ENCODE results near the gene RAP1GAP2. TPM values are rescaled to one million over a fixed set of nuclear protein-coding genes. Genes with fewer than 3 reads are reported as not detected.

Gene RAP1GAP2
- total RNA-seq, 2 donors from 2014 or later, result 77.3 to 109 TPM

GRCh38 chr17:2949469-2950044 lies 153.3 kb downstream of the RAP1GAP2 start:
- H3K9me3 ChIP-seq (ENCODE audit: control insufficient read depth, low read length, poor library complexity, severe bottlenecking), result no peaks in the 10 kb centered on the region
- Mint-ChIP-seq H3K4me3 (no peak overlapping the region), H3K4me1 (peaks cover 37% of the 10 kb centered on the region), H3K27ac (no peak overlapping the region), H3K36me3 (ENCODE audit: low read depth) (no peaks in the 10 kb centered on the region), H3K27me3 (no peaks in the 10 kb centered on the region)
- DNase-seq (no peak), ATAC-seq (no peak)

DNA sequence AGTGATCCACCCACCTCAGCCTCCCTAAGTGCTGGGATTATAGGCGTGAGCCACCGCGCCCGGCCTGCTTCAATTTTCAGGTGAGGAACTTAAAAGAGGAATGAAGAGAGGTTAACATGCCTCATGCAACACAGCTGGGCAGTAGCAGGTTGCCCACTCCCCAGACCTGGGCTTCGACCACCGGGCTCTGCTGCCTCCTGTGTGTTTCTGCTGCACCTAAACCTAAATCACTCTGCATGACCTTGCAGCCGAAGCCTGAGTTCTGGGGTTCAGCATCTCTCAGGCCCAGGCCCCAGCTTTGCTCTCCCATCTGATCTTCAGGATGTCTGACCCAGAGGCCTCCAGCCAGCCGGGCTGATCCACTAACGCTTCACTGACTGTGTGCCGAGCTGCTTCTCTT lies 154.6 kb downstream of the RAP1GAP2 start:
- no peak for DNase-seq
- ATAC-seq, result no peak

DNA sequence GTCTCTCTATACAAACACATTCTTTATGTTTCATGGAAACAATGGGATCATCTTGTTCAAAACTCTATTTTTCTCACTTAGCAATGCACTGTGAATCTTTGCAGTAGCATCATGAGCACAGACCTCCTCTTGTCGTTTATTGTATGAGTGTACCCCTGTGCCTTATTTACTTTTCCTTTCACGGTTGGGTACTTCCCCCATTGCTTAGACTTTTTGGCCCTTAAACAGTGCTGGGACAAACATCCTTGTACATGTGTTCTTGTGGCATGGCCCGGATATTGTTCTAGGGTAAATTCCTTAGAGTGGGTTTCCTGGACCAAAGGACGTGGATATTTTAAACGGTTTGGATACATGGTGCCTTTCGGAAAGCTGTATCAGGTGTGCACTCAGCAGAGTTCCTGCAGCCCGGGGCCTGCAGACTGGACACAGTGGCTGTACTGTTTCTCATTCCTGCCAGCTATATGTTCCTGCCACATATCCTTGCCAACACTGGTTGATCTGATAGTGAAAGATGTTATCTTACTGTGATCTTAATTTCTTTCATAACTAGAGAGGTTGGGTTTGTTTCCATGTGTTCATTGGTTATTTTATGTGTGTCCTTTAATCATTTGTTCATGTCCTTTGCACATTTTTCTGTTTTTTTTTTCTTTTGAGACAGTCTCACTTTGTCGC lies 156.1 kb downstream of the RAP1GAP2 start:
- peaks cover 38% of the 10 kb centered on the region for H3K4me1 Mint-ChIP-seq
- no peak overlapping the region for H3K4me3 Mint-ChIP-seq
- no peak overlapping the region for H3K27ac Mint-ChIP-seq
- DNase-seq, result no peak
- H3K9me3 ChIP-seq (ENCODE audit: control insufficient read depth, low read length, poor library complexity, severe bottlenecking), result no peaks in the 10 kb centered on the region
- H3K36me3 Mint-ChIP-seq (ENCODE audit: low read depth), result no peaks in the 10 kb centered on the region
- no peak for ATAC-seq
- no peaks in the 10 kb centered on the region for H3K27me3 Mint-ChIP-seq

More for the DNA sequence above, 154.6 kb downstream of the RAP1GAP2 start:
- H3K4me3 Mint-ChIP-seq, result no peak overlapping the region
- peaks cover 42% of the 10 kb centered on the region for H3K4me1 Mint-ChIP-seq
- H3K9me3 ChIP-seq (ENCODE audit: control insufficient read depth, low read length, poor library complexity, severe bottlenecking), result no peaks in the 10 kb centered on the region
- H3K27me3 Mint-ChIP-seq, result no peaks in the 10 kb centered on the region
- no peaks in the 10 kb centered on the region for H3K36me3 Mint-ChIP-seq (ENCODE audit: low read depth)
- H3K27ac Mint-ChIP-seq, result peak overlapping the region; percentile 5

DNA sequence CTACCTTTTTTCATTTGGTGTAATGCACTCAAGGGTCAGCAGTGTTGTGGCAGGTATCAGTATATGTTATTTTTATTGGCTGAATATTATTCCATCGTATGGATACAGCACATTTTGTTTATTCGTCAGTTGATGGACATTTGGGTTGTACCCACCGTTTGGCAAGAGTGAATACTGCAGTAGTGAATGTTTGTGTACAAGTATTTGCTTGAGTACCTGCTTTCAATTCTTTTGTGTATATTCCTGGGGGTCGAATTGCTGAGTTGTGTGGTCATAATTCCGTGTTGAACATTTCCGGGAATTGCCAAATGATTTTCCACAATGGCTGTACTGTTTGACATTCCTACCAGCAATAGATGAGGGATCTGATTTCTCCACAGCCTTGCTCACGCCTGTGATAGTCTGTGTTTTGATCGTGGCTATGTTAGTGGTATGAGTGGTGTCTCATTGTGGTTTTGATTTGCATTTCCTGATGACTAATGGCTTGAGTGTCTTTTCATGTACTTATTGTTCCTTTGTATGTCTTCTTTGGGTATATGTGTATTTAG lies 158.7 kb downstream of the RAP1GAP2 start:
- H3K27me3 Mint-ChIP-seq, result no peaks in the 10 kb centered on the region
- peak overlapping the region; percentile 57 for H3K27ac Mint-ChIP-seq
- no peaks in the 10 kb centered on the region for H3K36me3 Mint-ChIP-seq (ENCODE audit: low read depth)
- ATAC-seq (peak; percentile 61), DNase-seq (no peak)
- H3K4me3 Mint-ChIP-seq, result peak overlapping the region; percentile 34
- peaks cover 36% of the 10 kb centered on the region for H3K4me1 Mint-ChIP-seq
- H3K9me3 ChIP-seq (ENCODE audit: control insufficient read depth, low read length, poor library complexity, severe bottlenecking), result no peaks in the 10 kb centered on the region

GRCh38 chr17:2955931-2956582 lies 159.8 kb downstream of the RAP1GAP2 start:
- H3K4me1 Mint-ChIP-seq, result peaks cover 34% of the 10 kb centered on the region
- no peak overlapping the region for H3K4me3 Mint-ChIP-seq
- H3K27me3 Mint-ChIP-seq, result no peaks in the 10 kb centered on the region
- H3K9me3 ChIP-seq (ENCODE audit: control insufficient read depth, low read length, poor library complexity, severe bottlenecking), result no peaks in the 10 kb centered on the region
- no peaks in the 10 kb centered on the region for H3K36me3 Mint-ChIP-seq (ENCODE audit: low read depth)
- ATAC-seq, result no peak
- DNase-seq, result no peak
- H3K27ac Mint-ChIP-seq, result peak overlapping the region; percentile 61

- Mint-ChIP-seq H3K4me1 (peaks cover 25% of the 10 kb centered on the region), H3K4me3 (no peak overlapping the region), H3K36me3 (ENCODE audit: low read depth) (no peaks in the 10 kb centered on the region), H3K27me3 (no peaks in the 10 kb centered on the region), H3K27ac (no peak overlapping the region)
- DNase-seq (no peak), ATAC-seq (no peak)
- H3K9me3 ChIP-seq (ENCODE audit: control insufficient read depth, low read length, poor library complexity, severe bottlenecking), result no peaks in the 10 kb centered on the region
Observed at GRCh38 chr17:2957631-2958286, 161.5 kb downstream of the RAP1GAP2 start.

GRCh38 chr17:2958706-2959222 lies 162.5 kb downstream of the RAP1GAP2 start:
- no peaks in the 10 kb centered on the region for H3K9me3 ChIP-seq (ENCODE audit: control insufficient read depth, low read length, poor library complexity, severe bottlenecking)
- no peak for DNase-seq
- Mint-ChIP-seq H3K27ac (no peak overlapping the region), H3K4me1 (peaks cover 22% of the 10 kb centered on the region), H3K36me3 (ENCODE audit: low read depth) (no peaks in the 10 kb centered on the region), H3K27me3 (no peaks in the 10 kb centered on the region), H3K4me3 (no peak overlapping the region)
- ATAC-seq, result no peak

DNA sequence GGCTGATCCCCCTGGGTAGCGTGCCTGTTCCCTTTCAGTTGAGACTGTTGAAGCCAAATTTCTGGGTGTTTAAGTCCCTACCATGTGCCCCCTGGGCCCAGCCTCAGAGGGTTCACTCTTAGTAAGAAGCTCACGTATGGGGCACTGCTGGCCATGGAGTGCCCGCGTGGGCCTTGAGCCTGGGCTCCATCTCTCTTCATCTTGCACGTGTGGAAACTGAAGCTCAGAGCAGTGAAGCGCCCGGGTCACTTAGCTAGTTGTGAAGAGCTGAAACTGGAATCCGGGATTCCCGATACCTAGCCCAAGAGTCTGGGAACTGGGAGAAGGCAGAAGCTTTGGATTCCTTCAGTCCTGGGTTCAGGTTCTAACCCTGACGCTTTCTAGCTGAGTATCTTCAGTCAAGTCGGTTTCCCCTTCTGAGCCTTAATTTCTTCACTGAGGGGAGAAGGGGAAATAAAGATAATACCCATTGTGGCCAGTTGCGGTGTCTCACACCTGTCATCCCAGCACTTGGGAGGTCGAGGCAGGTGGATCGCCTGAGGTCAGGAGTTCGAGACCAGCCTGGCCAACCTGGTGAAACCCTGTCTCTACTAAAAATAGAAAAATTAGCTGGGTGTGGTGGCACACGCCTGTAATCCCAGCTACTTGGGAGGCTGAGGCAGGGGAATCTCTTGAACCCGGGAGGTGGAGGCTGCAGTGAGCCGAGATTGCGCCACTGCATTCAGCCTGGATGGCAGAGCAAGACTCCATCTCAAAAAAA lies 163.3 kb downstream of the RAP1GAP2 start:
- DNase-seq (no peak), ATAC-seq (no peak)
- Mint-ChIP-seq H3K4me1 (peaks cover 17% of the 10 kb centered on the region), H3K27ac (no peak overlapping the region), H3K36me3 (ENCODE audit: low read depth) (no peaks in the 10 kb centered on the region), H3K27me3 (no peaks in the 10 kb centered on the region), H3K4me3 (no peak overlapping the region)
- H3K9me3 ChIP-seq (ENCODE audit: control insufficient read depth, low read length, poor library complexity, severe bottlenecking), result no peaks in the 10 kb centered on the region

GRCh38 chr17:2961446-2961845 lies 165.2 kb downstream of the RAP1GAP2 start:
- DNase-seq (no peak), ATAC-seq (no peak)
- Mint-ChIP-seq H3K36me3 (ENCODE audit: low read depth) (no peaks in the 10 kb centered on the region), H3K27ac (no peak overlapping the region), H3K4me3 (no peak overlapping the region), H3K4me1 (peaks cover 4% of the 10 kb centered on the region), H3K27me3 (no peaks in the 10 kb centered on the region)
- H3K9me3 ChIP-seq (ENCODE audit: control insufficient read depth, low read length, poor library complexity, severe bottlenecking), result no peaks in the 10 kb centered on the region

GRCh38 chr17:2962236-2962635 lies 166.0 kb downstream of the RAP1GAP2 start:
- no peaks in the 10 kb centered on the region for H3K9me3 ChIP-seq (ENCODE audit: control insufficient read depth, low read length, poor library complexity, severe bottlenecking)
- Mint-ChIP-seq H3K27me3 (no peaks in the 10 kb centered on the region), H3K4me1 (peaks cover 4% of the 10 kb centered on the region), H3K36me3 (ENCODE audit: low read depth) (no peaks in the 10 kb centered on the region), H3K4me3 (no peak overlapping the region), H3K27ac (peak overlapping the region; percentile 68)
- ATAC-seq, result no peak
- DNase-seq, result no peak

GRCh38 chr17:2962729-2963128 lies 166.5 kb downstream of the RAP1GAP2 start:
- Mint-ChIP-seq H3K4me1 (peaks cover 4% of the 10 kb centered on the region), H3K27me3 (no peaks in the 10 kb centered on the region), H3K4me3 (no peak overlapping the region), H3K36me3 (ENCODE audit: low read depth) (no peaks in the 10 kb centered on the region), H3K27ac (no peak overlapping the region)
- no peaks in the 10 kb centered on the region for H3K9me3 ChIP-seq (ENCODE audit: control insufficient read depth, low read length, poor library complexity, severe bottlenecking)
- ATAC-seq (no peak), DNase-seq (no peak)

DNA sequence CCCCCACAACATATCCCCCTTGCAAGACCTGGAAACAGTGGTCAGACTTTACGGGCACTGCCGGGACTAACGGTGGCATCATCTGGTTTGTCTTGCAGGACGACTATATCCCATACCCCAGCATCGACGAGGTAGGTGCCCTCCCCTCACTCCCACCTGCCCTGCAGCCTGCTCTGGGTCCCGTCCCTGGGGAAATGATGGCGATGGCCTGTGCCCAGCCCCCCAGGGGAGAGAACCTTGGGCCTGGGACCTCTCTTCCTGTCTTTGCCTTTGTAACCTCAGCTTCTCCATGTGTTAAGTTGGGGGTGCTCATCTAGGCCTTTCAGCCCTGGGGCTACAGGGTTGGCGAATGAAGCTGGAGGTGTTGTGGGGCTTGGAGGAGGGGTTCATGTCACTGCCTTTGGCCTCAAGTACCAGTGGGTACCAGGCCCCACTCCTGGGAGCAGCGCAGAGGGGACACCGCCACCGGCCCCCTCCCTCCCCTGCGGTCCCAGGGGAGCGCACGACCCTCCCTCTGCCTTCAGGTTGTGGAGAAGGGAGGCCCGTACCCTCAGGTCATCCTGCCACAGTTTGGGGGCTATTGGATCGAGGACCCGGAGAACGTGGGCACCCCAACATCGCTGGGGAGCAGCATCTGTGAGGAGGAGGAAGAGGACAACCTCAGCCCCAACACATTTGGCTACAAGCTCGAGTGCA lies 167.2 kb downstream of the RAP1GAP2 start:
- H3K9me3 ChIP-seq (ENCODE audit: control insufficient read depth, low read length, poor library complexity, severe bottlenecking), result no peaks in the 10 kb centered on the region
- Mint-ChIP-seq H3K27ac (no peak overlapping the region), H3K36me3 (ENCODE audit: low read depth) (no peaks in the 10 kb centered on the region), H3K27me3 (no peaks in the 10 kb centered on the region), H3K4me1 (peaks cover 2% of the 10 kb centered on the region), H3K4me3 (no peak overlapping the region)
- ATAC-seq, result no peak
- DNase-seq, result no peak
